Muscle of leg (tissue), 11 donors: ENCODE results near the gene CSNK1D. TPM values are rescaled to one million over a fixed set of nuclear protein-coding genes. Genes with fewer than 3 reads are reported as not detected.
"Not testable (repeated sequence)": the region's sequence is repeated elsewhere in the genome, so short reads cannot be mapped to it uniquely, and the experiment has no call there.

Experiments
- DNase-seq: peaks from one replicate; pipeline ENCODE4 v3.0.0; 2013
- H3K27ac ChIP-seq: one replicate; pipeline ENCODE4 v1.5.1; 2013; ENCODE audit warnings: mild to moderate bottlenecking, low read length, control low read depth
- H3K27me3 ChIP-seq: one replicate; pipeline ENCODE4 v1.6.1; 2013; ENCODE audit warnings: low read length; ENCODE audit not compliant: control insufficient read depth, insufficient read depth
- H3K36me3 ChIP-seq: one replicate; pipeline ENCODE4 v1.6.1; 2013; ENCODE audit warnings: low read length; ENCODE audit not compliant: control insufficient read depth, insufficient read depth
- H3K4me1 ChIP-seq: one replicate; pipeline ENCODE4 v1.6.1; 2013; ENCODE audit warnings: low read length; ENCODE audit not compliant: control insufficient read depth, insufficient read depth
- H3K4me3 ChIP-seq: one replicate; pipeline ENCODE4 v1.5.1; 2013; ENCODE audit warnings: low read length, control low read depth
- H3K9me3 ChIP-seq: replicated peaks from 2 replicates; pipeline ENCODE4 v1.6.1; 2013; ENCODE audit warnings: low read depth, low read length; ENCODE audit not compliant: control insufficient read depth
- WGBS: methylation state at CpG from one replicate; pipeline ENCODE4 v1.1.5; 2013; ENCODE audit warnings: missing lambda C conversion rate; ENCODE audit not compliant: insufficient coverage; 5-methylcytosine and 5-hydroxymethylcytosine counted together
- polyA plus RNA-seq, 8 donors: library from polyadenylated mRNA; unstranded; fragments of 120-200 nt; gene quantifications; one replicate each; pipeline versions ENCODE4 v1.2.1 to v1.2.3, GENCODE V29; 2013; ENCODE audit warnings: inconsistent platforms in 1 of 8, low replicate concordance in 1 of 8; ENCODE audit not compliant: insufficient read length in 8 of 8, insufficient read depth in 1 of 8
- total RNA-seq: library from RNA; stranded (reverse); fragments of 120-200 nt; gene quantifications from one replicate; pipeline ENCODE4 v1.2.4, GENCODE V29; 2013

CSNK1D gene
- total and polyA plus RNA-seq, 9 donors = 15.0 to 82.2 (median 71.8) TPM

- Histone ChIP-seq H3K27me3 (no peaks in the 10 kb centered on the region), H3K27ac (no peak overlapping the region), H3K9me3 (no peaks in the 10 kb centered on the region), H3K36me3 (peaks cover 51% of the 10 kb centered on the region), H3K4me3 (no peak overlapping the region), H3K4me1 (peaks cover 44% of the 10 kb centered on the region)
- WGBS = no CpG with 5 or more reads among the region's 12 CpGs
- no peak for DNase-seq
These were observed 2.8 kb downstream of the CSNK1D start for GRCh38 chr17:82270651-82271050.

DNA sequence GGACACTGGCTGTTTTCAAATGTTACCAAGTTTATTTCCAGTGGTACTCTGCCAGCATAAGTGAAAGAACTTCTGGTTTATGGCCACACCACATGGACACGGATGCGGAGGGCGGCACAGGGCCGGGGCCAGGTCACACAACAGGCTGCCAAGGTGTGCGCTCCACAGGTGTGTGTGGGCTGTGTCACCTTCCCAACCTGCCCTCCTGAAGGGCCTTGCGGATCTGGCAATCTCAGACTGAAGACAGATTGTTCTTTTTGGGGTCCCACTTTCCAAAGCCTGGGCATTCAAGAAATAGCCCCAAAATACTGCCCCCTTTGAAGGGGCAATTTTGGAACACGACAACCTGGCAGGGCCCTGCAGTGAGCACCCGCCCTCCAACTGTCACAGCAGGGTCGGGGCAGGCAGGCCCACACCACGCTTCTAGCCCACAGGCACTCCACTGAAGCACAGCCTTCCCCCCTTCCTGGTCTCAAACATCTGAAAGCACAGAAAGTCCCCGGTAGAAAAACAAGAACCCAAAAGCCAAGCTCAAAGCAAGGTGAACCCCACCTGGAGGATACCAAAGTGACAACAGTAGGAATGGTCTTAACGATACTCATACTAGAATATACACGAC is 3.5 kb downstream of the CSNK1D start:
- H3K27ac ChIP-seq = no peak overlapping the region
- WGBS = 82% methylated on average over 12 of the region's 13 CpGs
- H3K27me3 ChIP-seq = no peaks in the 10 kb centered on the region
- DNase-seq = no peak
- peaks cover 57% of the 10 kb centered on the region for H3K36me3 ChIP-seq
- H3K4me1 ChIP-seq = peaks cover 44% of the 10 kb centered on the region
- H3K4me3 ChIP-seq = no peak overlapping the region
- H3K9me3 ChIP-seq = no peaks in the 10 kb centered on the region

DNA sequence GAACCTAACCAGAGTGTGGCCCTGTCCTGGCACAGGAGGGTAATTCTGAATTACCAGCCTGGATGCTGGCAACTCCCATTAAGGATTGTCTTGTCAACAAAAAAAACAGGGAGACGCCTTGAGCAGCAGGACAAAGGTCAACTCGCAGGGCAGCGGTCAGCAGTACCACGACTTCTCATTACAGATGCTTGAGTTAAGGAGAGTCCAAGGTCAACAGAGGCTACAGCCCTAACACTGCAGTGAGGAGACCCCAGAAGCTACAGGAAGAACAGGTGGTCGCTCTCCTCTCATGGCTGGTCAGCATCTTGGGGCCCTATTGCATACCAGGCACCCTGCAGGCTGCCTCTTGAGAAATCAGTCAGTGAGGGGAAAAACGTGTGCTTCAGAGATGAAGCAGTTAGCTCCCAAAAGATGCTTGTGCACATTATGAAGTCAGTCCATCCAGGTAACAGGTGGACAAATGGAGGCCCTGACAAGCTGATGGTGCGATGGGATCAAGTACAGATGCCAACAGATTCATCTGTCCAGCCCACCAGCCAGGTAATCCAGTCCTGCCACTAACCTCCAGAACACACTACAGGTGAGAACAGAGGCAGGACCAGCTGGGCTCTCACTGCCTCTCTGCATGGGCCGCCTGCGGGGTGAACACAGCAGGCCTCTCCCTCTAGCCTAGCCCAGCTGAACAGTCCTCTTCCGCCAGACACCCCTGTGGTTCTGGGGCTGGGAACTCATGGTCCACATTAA is 4.2 kb downstream of the CSNK1D start:
- no peaks in the 10 kb centered on the region for H3K27me3 ChIP-seq
- H3K4me3 ChIP-seq = no peak overlapping the region
- H3K36me3 ChIP-seq = peaks cover 63% of the 10 kb centered on the region
- peaks cover 41% of the 10 kb centered on the region for H3K4me1 ChIP-seq
- H3K9me3 ChIP-seq = no peaks in the 10 kb centered on the region
- DNase-seq = no peak
- WGBS = 60% methylated on average over 7 of the region's 10 CpGs
- H3K27ac ChIP-seq = no peak overlapping the region

DNA sequence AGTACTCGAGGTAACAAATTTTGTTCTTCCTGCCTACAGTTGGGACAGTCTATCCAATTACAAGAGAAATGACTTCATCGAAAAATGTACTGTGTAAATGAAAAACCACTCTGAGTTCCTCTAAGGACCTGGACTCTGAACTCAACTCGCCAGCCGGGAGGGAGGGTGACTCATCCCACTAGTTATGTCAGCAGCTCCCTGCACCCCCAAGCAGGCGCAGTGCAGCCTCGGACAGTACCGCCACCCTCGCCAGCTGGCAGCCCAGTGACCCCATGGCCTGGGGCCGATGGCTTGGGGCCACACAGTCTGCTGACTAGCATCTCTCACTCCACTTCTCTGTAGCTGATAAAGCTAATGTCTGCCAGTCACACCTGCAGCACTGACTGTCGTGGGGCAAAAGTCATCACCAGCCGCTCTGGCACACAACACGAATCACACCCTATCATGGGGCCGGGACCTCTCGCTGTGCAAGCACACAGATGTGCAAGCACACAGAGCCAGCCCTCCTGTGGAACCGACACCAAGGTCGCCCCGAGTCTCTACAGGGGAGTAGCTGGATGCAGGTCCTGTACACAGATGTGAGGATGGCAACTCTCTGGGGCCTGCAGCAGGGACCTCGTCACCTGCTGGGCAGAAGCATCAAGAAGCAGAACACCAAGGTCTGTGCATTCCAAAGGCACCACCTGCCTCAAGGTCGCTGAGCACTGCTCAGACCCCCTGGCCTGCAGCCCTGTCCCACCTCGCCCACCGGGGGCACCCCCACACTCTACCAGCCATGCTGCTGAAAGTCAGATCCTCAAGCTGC is 5.7 kb downstream of the CSNK1D start:
- Histone ChIP-seq H3K36me3 (peaks cover 78% of the 10 kb centered on the region), H3K4me3 (no peak overlapping the region), H3K9me3 (no peaks in the 10 kb centered on the region), H3K27me3 (no peaks in the 10 kb centered on the region), H3K4me1 (peaks cover 34% of the 10 kb centered on the region), H3K27ac (peak overlapping the region; percentile 48)
- 39% methylated on average over 16 of the region's 21 CpGs for WGBS
- DNase-seq = peak; percentile 92

DNA sequence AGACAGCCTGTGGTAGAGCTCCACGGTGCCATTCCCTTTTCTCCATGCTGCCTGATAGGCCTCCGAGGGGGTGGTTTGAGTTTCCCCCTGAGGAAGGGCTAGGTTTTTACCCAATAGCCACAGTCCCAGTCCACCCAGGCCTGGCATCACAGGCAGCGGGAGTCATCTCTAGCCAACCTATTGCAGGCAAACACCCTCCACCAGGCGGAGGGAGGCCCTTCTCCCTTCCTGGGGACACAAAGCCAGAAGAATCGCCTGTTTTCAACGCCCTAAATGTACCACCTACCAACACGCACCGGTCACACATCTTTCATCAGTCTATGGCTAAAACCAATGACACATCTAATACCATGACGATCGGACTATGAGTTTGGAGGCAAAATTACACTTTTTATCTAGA is 7.4 kb downstream of the CSNK1D start:
- H3K36me3 ChIP-seq = peaks cover 85% of the 10 kb centered on the region
- 93% methylated on average over 8 of the region's 10 CpGs for WGBS
- peaks cover 22% of the 10 kb centered on the region for H3K4me1 ChIP-seq
- no peak overlapping the region for H3K27ac ChIP-seq
- DNase-seq = no peak
- no peaks in the 10 kb centered on the region for H3K9me3 ChIP-seq
- H3K4me3 ChIP-seq = no peak overlapping the region
- no peaks in the 10 kb centered on the region for H3K27me3 ChIP-seq

DNA sequence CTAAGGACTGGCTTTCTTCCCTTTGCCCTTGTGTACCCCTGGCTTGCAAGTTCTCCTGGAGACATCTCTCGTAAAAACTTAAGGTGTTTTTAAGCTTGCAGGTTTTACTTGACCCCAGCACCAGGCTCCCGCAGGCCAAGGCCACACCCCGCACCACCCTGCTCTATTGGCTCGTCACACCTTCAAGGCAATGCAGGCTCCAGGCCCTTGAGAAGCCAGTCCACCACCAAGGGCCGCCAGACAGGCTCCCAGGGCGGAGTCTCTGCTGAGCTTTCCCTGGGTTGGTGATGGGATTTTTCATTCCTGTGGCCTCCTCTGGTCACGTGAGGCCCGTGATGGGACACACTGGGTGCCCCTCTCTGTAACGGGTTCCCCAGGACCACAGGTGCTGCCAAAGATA is 9.9 kb downstream of the CSNK1D start:
- Histone ChIP-seq H3K4me3 (no peak overlapping the region), H3K27me3 (no peaks in the 10 kb centered on the region), H3K36me3 (peaks cover 80% of the 10 kb centered on the region), H3K4me1 (peaks cover 15% of the 10 kb centered on the region), H3K9me3 (no peaks in the 10 kb centered on the region), H3K27ac (no peak overlapping the region)
- WGBS = 83% methylated on average over 9 of the region's 9 CpGs
- DNase-seq = no peak

DNA sequence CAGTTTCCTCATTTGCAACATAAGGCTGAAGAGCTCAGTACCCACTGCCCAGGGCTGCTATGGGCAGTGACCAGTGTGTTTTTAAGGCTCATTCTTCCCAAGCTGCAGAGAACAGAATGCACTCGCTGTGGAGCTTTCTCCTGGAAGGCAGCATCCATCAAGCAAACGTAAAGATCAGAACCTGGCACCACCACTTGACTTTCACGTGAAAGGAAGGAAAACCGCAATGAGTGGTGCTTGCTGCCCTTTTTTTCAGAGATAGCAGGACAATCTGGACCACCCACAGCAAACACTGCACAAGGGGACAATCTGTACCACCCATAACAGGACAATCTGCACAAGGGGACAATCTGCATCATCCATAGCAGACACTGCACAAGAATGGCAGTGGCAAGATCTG is 11.2 kb downstream of the CSNK1D start:
- 79% methylated on average over 4 of the region's 4 CpGs for WGBS
- Histone ChIP-seq H3K4me1 (peaks cover 5% of the 10 kb centered on the region), H3K27me3 (no peaks in the 10 kb centered on the region), H3K36me3 (peaks cover 78% of the 10 kb centered on the region), H3K4me3 (no peak overlapping the region), H3K9me3 (no peaks in the 10 kb centered on the region), H3K27ac (no peak overlapping the region)
- DNase-seq = no peak

- not testable (repeated sequence) for H3K4me1 ChIP-seq, H3K4me3 ChIP-seq, DNase-seq, H3K27ac ChIP-seq, H3K27me3 ChIP-seq, H3K9me3 ChIP-seq
- H3K36me3 ChIP-seq = peaks cover 72% of the 10 kb centered on the region
- 93% methylated on average over 7 of the region's 8 CpGs for WGBS
These were observed 13.2 kb downstream of the CSNK1D start for GRCh38 chr17:82259972-82260961.

GRCh38 chr17:82258555-82258954 is 14.9 kb downstream of the CSNK1D start:
- H3K36me3 ChIP-seq = peaks cover 59% of the 10 kb centered on the region
- 76% methylated on average over 2 of the region's 5 CpGs for WGBS
- H3K9me3 ChIP-seq = no peaks in the 10 kb centered on the region
- H3K4me3 ChIP-seq = no peak overlapping the region
- no peaks in the 10 kb centered on the region for H3K4me1 ChIP-seq
- H3K27me3 ChIP-seq = no peaks in the 10 kb centered on the region
- no peak for DNase-seq
- H3K27ac ChIP-seq = no peak overlapping the region
